GM10266 (cell line): Measurements from ENCODE around the gene ISM1.

Source experiments
- DNase-seq: peaks from one replicate; pipeline ENCODE4 v3.0.0; 2012; ENCODE audit errors: extremely low spot score
- TF ChIP-seq, protein P1 (sequence below): IDR thresholded peaks from 2 replicates; pipeline ENCODE4 v1.5.1; 2012; ENCODE audit warnings: mild to moderate bottlenecking, low read depth; ENCODE audit not compliant: control insufficient read depth, insufficient read depth; ENCODE audit errors: missing control alignments

Gene ISM1

DNA sequence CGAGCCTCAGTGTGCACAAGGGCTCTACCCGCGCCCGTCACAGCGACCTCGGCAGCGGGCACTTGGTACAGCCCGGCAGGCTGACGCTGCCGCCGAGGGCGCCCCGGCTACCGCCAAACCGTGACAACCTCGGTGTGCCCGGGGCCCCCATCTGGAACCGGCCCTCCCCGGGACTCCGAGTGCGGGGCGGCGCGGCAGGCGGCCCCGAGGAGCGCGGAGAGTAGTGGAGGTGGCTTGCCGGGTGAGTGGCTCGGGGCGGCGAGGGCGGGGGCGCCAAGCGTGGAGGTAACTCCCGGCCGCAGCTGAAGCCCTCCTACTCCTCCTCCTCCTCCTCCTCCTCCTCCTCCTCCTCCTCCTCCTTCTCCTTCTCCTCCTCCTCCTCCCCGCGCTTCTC is at the start of gene ISM1:
Gene ISM1, plus strand, starts transcription at position 371 of the 394 bp plus-strand sequence. CDS start 503 bp downstream, outside the sequence.
- DNase-seq = peak; percentile 52
- TF ChIP-seq, protein P1, sequence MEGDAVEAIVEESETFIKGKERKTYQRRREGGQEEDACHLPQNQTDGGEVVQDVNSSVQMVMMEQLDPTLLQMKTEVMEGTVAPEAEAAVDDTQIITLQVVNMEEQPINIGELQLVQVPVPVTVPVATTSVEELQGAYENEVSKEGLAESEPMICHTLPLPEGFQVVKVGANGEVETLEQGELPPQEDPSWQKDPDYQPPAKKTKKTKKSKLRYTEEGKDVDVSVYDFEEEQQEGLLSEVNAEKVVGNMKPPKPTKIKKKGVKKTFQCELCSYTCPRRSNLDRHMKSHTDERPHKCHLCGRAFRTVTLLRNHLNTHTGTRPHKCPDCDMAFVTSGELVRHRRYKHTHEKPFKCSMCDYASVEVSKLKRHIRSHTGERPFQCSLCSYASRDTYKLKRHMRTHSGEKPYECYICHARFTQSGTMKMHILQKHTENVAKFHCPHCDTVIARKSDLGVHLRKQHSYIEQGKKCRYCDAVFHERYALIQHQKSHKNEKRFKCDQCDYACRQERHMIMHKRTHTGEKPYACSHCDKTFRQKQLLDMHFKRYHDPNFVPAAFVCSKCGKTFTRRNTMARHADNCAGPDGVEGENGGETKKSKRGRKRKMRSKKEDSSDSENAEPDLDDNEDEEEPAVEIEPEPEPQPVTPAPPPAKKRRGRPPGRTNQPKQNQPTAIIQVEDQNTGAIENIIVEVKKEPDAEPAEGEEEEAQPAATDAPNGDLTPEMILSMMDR = no peak

DNA sequence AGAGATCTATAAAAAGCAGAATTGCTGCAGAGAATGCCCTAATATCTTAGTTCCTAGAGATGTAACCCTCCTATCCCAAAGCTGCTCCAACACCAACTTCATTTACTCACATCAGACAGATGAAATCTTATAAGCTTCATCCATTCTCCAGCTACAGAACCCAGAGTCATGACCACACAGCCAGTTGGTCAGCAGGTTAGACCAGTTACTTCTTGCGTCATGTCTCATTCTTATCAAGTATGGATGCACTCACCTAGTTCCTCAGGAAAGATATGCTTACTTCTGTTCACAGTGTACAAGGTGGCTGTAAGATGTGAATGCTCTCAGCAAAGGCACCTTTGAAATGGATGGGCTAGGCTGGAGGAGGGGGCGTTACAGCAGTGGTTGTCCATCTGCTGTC is 47.9 kb upstream of the ISM1 start:
- no peak for DNase-seq
- TF ChIP-seq, protein P1 = no peak

DNA sequence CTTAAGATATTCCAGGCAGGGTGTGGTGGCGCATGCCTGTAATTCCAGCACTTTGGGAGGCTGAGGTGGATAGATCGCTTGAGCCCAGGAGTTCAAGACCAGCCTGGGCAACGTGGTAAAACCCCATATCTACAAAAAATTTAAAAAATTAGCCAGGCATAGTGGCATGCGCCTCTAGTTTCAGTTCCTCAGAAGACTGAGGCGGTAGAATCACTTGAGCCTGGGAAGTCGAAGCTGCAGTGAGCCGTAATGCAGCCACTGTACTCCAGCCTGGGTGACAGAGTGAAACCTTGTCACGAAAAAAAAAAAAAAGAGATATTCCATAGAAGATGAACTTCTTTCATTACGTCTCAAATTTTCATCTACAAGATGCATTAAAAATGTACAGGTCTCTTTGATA is 46.7 kb upstream of the ISM1 start:
- TF ChIP-seq, protein P1 = no peak
- no peak for DNase-seq

DNA sequence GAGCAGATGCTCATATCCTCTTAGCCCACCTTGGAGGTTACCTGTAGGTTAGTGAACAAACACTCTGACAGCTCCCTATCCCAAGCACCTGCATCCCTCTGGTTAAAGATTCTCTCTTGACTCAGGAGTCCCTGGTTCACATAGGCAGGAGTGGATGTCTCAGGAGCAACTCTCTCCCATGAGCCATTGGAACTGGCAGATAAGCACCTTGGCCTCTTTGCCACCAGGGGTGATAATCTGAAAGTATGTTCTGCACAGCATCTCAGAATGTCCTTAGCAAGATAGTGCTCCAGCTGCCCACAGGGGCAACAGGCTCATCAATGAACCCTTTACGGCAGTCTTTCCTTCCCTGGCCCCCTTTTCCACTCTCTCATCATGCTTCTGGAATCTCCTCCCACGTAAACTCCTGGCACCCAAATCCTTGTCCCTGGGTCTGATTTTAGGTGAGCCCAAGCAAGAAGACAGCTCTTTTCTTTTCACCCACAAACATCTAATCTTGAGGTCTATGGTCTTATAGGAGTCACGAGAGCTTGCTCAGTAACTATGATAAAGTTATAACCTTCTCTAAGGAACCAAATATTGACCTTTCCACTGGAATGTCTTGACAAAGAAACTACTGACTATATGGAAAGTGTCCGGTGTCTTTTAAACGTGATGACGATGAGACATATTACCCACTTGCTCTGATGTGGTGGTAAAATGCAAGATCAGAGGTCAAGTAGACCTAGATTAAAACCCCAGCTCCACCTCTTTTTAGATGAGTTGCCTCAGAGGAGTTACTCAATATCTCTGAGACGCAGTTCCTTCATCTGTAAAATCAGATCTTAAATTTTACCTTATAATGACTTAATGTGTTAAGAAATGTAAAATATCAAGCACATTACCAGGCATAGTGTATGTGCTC is 39.8 kb upstream of the ISM1 start:
- TF ChIP-seq, protein P1 = no peak

DNA sequence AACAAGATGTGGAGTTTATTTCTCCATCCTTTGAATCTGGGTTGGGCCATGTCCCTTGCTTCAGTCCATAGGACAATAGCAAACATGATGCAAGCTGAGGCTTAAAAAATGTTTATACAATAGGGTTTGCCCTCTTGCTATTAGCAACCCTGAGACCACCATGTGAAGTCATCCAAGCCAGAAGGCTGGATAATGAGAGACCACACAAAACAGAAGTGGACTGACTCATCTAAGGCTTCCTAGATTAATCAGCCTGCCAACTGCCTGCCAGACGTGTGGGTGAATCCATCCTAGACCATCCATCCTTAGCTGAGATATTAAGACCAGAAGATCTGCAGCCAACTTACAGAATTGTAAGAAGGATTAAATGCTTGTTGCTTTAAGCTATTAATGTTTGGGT is 38.1 kb upstream of the ISM1 start:
- TF ChIP-seq, protein P1 = no peak
- no peak for DNase-seq

More for the DNA sequence above, 39.8 kb upstream of the ISM1 start:
- DNase-seq = no peak

DNA sequence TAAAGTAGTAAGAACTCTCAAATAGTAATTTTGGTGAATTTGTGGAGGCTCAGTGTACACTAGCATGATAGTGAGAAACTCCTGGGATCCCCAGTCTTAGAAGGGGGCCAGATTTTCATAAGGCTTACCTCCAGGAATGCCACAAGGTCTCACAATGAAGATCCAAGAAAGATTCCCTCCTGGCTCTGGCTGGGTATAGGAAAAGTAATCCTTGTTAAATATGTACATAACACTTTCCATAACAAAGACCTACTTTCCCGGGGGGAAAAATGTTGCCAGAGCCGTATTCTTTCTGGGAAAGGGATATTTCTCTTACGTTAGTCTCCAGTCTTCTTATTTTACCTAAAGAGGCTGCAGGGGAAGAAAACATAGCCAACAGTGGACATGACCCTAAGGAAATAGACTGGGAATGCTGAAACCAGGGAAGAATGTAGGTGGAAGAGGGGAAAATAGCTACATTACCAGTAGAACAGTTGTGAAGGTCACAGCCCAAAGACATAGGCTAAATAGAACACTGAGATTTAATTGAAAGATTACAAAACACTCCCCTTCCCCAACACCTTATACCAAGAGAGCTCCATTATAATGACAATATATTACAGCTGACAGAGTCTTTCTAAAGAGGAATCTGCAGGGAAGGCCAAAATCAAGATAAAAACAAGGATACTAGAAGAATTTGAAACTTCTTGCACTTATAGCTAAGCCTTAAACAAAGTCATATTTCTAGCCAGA is 34.9 kb upstream of the ISM1 start:
- TF ChIP-seq, protein P1 = no peak
- no peak for DNase-seq
